IPS-15b (cell line): ENCODE data around the gene U2AF2.

Experiments used
- H3K27me3 ChIP-seq: one replicate; pipeline ENCODE4 v1.6.1; 2013; ENCODE audit warnings: low read length; ENCODE audit not compliant: control insufficient read depth, insufficient read depth
- H3K36me3 ChIP-seq: one replicate; pipeline ENCODE4 v1.6.1; 2013; ENCODE audit warnings: low read length; ENCODE audit not compliant: control insufficient read depth, insufficient read depth
- H3K4me1 ChIP-seq: one replicate; pipeline ENCODE4 v1.6.1; 2013; ENCODE audit warnings: mild to moderate bottlenecking, low read length; ENCODE audit not compliant: control insufficient read depth, insufficient read depth
- H3K4me3 ChIP-seq: one replicate; pipeline ENCODE4 v1.5.1; 2013; ENCODE audit warnings: low read depth, low read length
- H3K9ac ChIP-seq: one replicate; pipeline ENCODE4 v1.6.1; 2013; ENCODE audit warnings: low read depth, mild to moderate bottlenecking, low read length
- H3K9me3 ChIP-seq: one replicate; pipeline ENCODE4 v1.6.1; 2013; ENCODE audit warnings: mild to moderate bottlenecking, low read length; ENCODE audit not compliant: control insufficient read depth, insufficient read depth

Gene U2AF2

DNA sequence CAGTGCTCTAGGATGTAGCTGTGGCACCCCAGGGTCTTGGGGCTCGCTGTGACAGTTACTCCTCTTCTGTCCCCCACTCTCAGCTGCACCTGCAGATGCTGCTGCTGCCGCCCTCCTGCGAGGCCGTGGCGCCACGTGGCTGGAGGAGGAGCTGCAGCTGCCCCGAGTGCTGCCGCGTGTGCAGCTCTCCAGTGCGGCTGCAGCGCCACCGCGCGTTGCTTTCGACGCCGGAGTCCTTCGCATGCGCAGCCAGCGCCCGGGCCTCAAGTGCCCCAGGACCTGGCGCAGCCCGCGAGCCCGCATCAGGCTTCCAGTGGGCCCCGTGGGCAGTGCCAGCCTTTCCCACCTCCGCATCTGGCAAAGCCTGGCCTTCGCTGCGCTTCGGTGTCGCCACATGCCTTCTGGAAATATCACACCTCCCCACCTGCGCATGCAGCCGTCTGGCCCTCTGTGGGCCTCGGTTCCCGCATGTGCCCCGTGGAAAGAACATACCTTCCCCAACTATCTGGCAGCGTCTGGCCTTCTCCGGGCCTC lies 14.7 kb upstream of the U2AF2 start:
- peak overlapping the region; percentile 85 for H3K4me3 ChIP-seq
- peaks cover 6% of the 10 kb centered on the region for H3K4me1 ChIP-seq
- H3K27me3 ChIP-seq: no peaks in the 10 kb centered on the region
- no peaks in the 10 kb centered on the region for H3K9me3 ChIP-seq
- H3K9ac ChIP-seq: peak overlapping the region; percentile 47
- peaks cover 9% of the 10 kb centered on the region for H3K36me3 ChIP-seq

DNA sequence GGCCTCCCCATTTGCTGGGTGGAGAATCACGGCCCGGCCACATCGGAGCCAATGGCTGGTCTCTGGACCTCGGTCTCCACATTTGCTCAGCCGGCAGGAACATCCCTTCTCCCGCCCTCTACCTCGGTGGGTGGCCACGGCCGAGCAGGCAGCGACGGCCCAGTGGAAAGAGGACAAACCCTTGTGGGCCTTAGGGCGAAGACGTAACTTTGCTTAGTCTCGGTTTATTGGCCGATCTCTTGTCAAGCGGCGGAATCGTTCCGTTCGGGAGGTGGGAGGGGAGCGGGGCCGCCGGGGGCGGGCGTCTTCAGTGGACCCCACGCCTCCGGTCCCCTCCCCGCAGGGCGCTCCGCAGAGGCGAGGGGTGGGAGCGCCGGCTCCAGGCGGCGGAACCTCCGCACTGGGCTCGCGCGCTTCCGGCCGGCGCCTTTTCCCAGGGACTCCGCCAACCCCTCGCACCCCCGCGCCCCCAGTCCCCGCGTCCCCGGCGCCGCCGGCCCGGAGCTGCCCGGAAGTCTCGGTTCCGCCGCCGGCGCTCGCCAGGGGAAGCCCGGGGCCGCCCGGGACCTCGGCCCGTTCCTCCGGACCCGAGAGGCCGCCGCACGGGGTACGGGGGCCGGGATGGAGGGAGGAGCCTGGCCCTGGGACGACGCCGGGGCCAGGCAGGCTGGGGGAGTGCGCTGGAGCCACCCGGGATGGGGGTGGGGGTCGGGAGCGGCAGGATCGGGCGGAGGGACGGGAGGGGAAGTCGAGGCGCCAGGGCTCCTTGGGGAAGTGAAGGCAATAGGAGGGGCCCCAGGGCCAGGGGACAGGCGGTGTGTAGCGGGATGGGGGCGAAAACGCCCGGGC lies 14.0 kb upstream of the U2AF2 start, which contains the start of gene ZNF580:
ZNF580 (plus strand) TSS at position 426 of the 849 bp plus-strand sequence. CDS start 1,507 bp downstream, outside the sequence.
- H3K9me3 ChIP-seq: no peaks in the 10 kb centered on the region
- H3K4me1 ChIP-seq: peaks cover 5% of the 10 kb centered on the region
- no peaks in the 10 kb centered on the region for H3K27me3 ChIP-seq
- H3K9ac ChIP-seq: peak within 1 kb of the TSS; percentile 66
- peaks cover 13% of the 10 kb centered on the region for H3K36me3 ChIP-seq
- peak within 1 kb of the TSS; percentile 85 for H3K4me3 ChIP-seq

DNA sequence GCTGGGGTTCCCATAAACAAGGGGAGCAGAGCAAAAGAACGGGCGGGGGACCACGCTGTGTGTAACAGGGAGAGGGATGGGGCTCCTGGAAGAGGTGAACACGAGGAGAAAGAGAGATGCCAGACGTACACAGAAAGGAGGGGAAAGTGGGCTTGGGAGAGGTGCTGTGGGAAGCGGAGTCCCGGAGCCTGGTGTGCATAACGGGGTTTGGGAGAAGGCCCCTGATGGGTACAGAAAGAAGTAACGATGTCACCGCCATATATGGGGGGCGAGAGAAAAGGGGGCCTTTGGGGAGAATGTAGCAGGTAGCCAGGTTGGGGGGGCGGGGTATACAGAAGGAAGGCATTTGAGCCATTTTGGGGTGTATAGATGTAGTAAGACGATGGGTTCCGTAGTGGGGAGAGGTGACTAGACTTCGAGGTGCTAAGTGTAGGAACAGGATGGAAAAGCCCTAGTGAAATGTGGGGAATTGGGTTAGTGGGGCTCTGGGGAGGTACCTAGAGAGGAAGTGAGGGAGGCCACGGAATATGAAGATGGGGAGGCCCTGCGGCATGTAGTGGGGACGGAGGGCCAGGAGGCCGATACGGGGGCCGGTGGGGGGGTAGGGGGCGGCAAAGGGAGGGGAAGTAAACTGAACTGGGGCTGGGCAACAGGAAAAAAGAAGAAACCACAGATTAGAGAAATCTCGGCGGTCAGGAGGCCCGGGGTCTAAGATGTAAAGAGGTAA lies 13.2 kb upstream of the U2AF2 start:
- Histone ChIP-seq H3K27me3 (no peaks in the 10 kb centered on the region), H3K4me1 (no peaks in the 10 kb centered on the region), H3K9me3 (no peaks in the 10 kb centered on the region), H3K4me3 (peak overlapping the region; percentile 85), H3K36me3 (peaks cover 13% of the 10 kb centered on the region), H3K9ac (peak overlapping the region; percentile 66)

DNA sequence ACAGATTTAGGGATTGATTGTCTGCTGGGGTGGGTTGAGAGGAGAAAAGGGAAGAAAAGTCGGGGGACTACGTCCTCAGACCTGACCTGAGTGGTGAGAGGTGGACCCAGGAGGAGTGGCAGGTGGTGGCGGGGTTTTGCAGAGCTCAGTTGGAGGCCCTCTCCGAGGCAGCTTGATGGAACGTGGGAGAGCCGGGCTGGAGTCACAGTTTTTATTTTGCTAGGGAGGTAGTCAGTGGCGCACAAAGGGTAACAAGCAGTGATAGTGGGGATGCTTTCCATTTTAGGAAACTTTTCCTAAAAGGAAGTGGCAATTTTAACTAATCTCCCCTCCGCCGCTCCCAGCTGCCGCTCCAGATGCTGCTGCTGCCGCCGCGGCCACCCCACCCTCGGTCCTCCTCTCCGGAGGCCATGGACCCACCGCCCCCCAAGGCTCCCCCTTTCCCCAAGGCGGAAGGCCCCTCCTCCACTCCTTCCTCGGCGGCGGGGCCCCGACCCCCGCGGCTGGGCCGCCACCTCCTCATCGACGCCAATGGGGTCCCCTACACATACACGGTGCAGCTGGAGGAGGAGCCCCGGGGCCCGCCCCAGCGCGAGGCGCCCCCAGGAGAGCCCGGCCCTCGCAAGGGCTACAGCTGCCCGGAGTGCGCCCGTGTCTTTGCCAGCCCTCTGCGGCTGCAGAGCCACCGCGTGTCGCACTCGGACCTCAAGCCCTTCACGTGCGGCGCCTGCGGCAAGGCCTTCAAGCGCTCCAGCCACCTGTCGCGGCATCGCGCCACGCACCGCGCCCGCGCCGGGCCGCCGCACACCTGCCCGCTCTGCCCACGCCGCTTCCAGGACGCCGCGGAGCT lies 12.5 kb upstream of the U2AF2 start:
- Histone ChIP-seq H3K36me3 (peaks cover 13% of the 10 kb centered on the region), H3K9me3 (no peaks in the 10 kb centered on the region), H3K4me1 (no peaks in the 10 kb centered on the region)

DNA sequence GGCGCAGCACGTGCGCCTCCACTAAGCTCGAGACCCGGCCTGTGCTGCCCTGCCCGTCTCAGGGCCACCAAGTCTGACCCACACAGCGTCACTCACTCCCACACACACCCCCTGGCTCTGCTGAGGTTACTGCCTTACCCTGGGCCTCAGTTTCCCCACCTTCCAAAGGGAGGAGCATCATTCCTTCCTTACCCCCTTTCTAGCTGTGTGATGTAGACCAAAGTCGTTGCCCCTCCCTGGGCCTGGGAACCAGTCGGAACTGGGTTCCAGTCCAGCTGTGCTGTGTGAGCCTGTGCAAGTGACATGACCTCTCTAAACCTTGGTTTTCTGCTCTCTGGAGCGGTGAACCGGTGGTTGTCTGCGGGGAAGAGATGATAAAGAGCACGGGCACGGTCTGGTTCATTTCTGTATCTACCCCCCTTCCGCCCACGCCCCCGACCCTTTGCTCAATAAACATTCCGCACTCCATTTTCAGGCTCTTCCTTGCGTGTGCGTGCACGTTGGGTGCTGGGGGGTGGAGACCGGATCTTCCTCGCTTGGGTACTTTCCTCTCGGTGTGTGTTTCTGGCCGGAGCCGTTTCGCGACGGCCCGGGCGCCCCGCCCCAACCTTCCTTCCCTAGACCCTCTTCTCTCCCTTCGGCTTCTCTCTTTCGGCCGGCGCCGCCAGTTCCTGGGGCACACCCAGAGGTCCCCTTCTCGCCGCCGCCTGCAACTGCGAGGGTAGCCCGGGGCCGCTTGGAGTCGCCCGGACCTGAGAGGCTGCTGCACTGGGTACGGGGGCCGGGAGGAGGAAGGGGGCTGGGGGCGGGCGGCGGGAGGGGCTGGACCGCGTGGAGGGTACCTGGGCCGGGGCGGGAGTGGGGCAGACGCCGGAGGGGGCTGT lies 11.6 kb upstream of the U2AF2 start, which contains the start of gene ZNF581:
ZNF581 (plus strand) TSS at position 647 of the 884 bp plus-strand sequence. CDS start 923 bp downstream, outside the sequence.
- Histone ChIP-seq H3K9ac (peak within 1 kb of the TSS; percentile 95), H3K27me3 (no peaks in the 10 kb centered on the region), H3K9me3 (no peaks in the 10 kb centered on the region), H3K4me1 (no peaks in the 10 kb centered on the region), H3K36me3 (peaks cover 13% of the 10 kb centered on the region), H3K4me3 (peak within 1 kb of the TSS; percentile 85)

More for the DNA sequence above, 12.5 kb upstream of the U2AF2 start:
- Histone ChIP-seq H3K27me3 (no peaks in the 10 kb centered on the region), H3K4me3 (peak overlapping the region; percentile 85), H3K9ac (peak overlapping the region; percentile 56)

DNA sequence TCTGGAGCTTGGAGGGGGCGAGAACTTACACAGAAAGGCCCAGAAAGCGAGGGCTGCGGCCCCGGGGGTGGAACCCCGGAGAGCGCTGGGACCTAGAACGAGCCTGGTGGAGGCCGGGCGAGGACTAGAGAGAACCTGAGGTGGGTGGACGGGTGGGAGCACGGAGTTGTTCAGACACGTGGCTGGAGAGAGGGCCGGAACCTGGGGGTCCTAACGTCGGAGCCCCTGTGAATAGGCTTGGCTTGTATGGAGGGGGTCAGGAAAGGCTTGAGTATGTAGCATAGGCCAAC lies 11.0 kb upstream of the U2AF2 start:
- H3K4me1 ChIP-seq: no peaks in the 10 kb centered on the region

DNA sequence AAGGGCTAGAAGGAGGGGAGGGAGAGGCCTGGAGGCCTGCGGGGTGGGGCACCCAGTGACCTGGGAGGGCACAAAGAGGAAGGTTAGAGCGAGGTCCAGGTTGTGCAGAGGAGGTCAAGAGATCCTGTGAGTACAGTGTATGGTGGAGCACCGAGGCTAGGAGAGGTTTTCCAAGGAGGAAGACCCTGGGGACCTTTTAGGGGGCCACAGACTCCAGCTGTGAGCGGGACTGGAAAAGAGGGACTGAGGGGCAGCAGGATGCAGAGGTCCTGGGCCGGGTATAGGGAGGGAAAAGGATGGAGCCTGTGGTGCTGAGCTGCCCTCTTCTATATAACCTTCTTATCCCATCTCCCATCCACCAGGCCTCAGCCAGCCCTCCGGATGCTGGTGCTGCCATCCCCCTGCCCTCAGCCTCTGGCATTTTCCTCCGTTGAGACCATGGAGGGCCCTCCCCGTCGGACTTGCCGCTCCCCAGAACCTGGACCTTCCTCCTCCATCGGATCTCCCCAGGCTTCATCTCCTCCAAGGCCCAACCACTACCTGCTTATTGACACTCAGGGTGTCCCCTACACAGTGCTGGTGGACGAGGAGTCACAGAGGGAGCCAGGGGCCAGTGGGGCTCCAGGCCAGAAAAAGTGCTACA lies 10.5 kb upstream of the U2AF2 start:
- Histone ChIP-seq H3K27me3 (no peaks in the 10 kb centered on the region), H3K9me3 (no peaks in the 10 kb centered on the region), H3K36me3 (peaks cover 13% of the 10 kb centered on the region), H3K4me3 (peak overlapping the region; percentile 85), H3K9ac (peak overlapping the region; percentile 95), H3K4me1 (no peaks in the 10 kb centered on the region)

More for the DNA sequence above, 11.0 kb upstream of the U2AF2 start:
- Histone ChIP-seq H3K4me3 (peak overlapping the region; percentile 85), H3K27me3 (no peaks in the 10 kb centered on the region), H3K9ac (peak overlapping the region; percentile 95), H3K9me3 (no peaks in the 10 kb centered on the region), H3K36me3 (peaks cover 13% of the 10 kb centered on the region)

DNA sequence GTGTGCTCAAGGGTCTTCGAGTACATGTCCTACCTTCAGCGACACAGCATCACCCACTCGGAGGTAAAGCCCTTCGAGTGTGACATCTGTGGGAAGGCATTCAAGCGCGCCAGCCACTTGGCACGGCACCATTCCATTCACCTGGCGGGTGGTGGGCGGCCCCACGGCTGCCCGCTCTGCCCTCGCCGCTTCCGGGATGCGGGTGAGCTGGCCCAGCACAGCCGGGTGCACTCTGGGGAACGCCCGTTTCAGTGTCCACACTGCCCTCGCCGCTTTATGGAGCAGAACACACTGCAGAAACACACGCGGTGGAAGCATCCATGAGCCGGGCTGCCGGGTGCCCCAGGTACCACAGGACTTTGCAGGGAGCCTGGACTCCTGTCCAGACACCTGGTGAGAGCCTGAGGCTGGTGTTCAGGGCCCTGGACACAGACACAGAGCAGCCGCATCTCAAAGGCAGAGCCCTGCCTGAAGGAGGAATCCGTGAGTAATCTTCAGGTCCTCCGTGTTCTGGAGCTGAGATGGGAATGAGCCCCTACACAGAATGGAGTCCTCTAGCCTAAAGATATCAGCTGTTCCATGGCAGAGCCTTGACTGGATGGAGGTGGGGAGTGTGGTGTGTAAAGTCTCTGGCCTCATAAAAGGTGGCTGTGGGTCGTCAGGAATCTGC lies 9.9 kb upstream of the U2AF2 start:
- Histone ChIP-seq H3K4me3 (peak overlapping the region; percentile 85), H3K9me3 (no peaks in the 10 kb centered on the region), H3K36me3 (peaks cover 13% of the 10 kb centered on the region), H3K4me1 (no peaks in the 10 kb centered on the region), H3K27me3 (no peaks in the 10 kb centered on the region), H3K9ac (no peak overlapping the region)

DNA sequence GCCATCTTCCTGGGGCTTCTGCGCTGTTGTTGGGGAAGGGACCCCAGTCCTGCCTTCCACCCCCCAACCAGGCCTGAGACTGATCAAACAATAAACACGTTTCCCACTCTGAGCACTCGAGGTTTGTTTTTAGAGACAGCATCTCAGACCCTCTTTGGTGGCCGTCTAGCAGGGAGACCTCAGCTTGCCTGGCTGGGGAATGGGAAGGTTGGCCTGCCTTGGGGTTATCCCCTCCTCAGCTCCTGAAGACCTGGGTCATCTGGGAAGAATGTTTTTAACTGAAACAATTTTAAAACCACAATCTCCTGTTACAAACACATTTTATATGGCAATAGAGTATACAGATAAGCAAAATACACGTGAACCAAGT lies 9.3 kb upstream of the U2AF2 start:
- no peak overlapping the region for H3K4me3 ChIP-seq
- H3K9ac ChIP-seq: no peak overlapping the region

More for the DNA sequence above, 9.3 kb upstream of the U2AF2 start:
- H3K27me3 ChIP-seq: no peaks in the 10 kb centered on the region
- no peaks in the 10 kb centered on the region for H3K9me3 ChIP-seq
- H3K4me1 ChIP-seq: no peaks in the 10 kb centered on the region
- peaks cover 13% of the 10 kb centered on the region for H3K36me3 ChIP-seq
